HG03095 (cell line): ENCODE measurements around the gene KCNA2.

Source experiments
- ATAC-seq: cut with Tn5 transposase; IDR thresholded peaks from one replicate; pipeline ENCODE4 v1.9.1; 2021; ENCODE audit warnings: moderate library complexity; ENCODE audit not compliant: unreplicated experiment

Gene KCNA2

DNA sequence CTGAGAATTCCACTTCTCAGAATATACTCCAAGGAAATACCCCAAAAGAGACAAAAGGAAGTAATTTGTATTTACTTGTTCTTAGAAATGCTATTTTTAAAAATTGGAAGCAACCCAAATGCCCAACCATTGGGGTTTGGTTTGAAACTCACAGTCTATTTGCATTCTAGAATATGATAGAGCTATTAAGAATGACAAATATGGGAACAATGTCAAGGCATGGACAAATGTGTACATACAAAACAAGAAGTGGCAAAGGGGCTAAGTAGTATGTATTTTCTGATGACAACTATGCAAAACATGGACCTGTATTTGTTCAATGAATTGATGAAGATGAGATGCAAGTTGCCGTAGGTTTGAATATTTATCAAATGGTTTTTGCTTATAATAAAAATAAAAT is 32.8 kb downstream of the KCNA2 start:
- no peak for ATAC-seq

GRCh38 chr1:110572751-110573150 is 33.4 kb downstream of the KCNA2 start:
- ATAC-seq = no peak

- no peak for ATAC-seq
These were observed 35.3 kb downstream of the KCNA2 start for GRCh38 chr1:110570901-110571300.

- ATAC-seq = no peak
These were observed 35.9 kb downstream of the KCNA2 start for GRCh38 chr1:110570307-110570706.

- no peak for ATAC-seq
These were observed 39.3 kb downstream of the KCNA2 start for GRCh38 chr1:110566836-110567235.

DNA sequence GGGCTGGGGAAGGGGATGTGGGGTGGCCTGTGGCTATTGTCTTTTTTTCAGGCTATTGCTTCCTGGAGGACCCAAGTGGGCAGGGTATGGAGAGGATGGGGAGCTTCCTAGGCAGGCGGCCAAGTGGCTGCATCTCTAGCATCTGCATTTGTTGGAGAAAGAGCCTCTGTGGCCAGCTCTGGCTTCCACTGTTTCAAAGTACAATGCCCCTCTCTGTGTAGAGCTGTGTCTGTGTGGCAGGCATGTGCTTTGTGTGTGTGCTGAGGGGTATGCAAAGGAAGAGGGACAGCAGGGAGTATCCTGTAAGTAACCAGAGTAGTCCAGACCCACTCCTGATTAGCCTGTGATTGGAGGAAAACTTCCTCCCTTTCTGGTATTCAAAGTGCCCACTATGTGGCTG is 40.6 kb downstream of the KCNA2 start:
- ATAC-seq = no peak

- no peak for ATAC-seq
These were observed 43.1 kb downstream of the KCNA2 start for GRCh38 chr1:110563089-110563488.

DNA sequence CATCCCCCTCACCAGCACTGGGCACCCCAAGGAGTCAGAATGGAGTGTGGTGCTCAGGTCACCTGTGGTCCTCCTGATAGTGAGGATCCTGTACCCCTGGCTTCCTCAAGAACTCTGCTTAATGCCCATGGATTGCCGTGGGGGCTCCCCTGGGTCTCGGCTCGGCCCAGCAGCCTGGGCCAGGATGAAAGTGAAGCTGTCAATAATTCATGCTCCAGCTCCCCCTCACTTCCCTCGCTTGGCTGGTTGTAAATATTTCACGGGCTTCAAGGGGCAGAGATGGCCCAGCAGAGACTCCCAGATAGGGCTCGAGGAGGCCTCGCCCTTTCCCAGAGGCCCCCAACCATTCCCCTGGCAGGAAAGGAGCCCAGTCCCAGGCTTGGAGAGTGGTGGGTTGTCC is 44.6 kb downstream of the KCNA2 start:
- ATAC-seq = no peak

GRCh38 chr1:110559157-110559556 is 47.0 kb downstream of the KCNA2 start:
- ATAC-seq = no peak

GRCh38 chr1:110557481-110557880 is 48.7 kb downstream of the KCNA2 start:
- no peak for ATAC-seq

- ATAC-seq = no peak
These were observed 49.7 kb downstream of the KCNA2 start for GRCh38 chr1:110556471-110556807.

DNA sequence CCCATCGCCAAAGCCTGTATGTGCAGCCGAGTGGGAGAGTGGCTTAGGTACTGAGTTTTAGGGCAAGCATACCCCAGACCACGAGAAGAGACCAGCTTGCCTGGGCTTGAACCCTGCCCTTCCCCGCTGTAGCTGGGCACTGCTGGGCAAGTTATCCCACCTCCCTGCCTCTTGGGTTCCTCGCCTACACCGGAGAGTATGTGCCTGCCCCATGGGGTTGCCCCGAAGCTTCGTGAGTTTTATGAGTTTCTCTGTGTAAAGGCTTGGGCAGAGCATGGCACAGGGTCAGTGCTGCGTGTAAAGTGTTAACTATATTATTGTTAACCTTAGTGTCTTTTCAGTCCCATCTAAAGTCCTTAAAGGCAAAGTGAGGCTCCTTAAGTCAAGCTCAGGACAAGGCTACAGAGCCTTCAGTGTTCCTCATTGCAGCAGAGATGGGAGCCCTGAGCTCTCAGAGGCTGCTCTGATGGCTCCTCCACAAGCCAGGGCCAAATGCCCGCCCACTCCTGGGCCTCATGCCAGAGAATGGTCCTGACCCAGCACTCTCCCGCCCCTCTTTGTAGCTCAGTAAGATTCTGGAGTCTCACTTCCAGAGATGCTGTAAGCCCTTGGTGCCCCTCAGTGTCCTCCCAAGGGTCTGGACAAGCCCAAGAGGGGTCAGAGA is 50.2 kb downstream of the KCNA2 start:
- ATAC-seq = no peak

- ATAC-seq = no peak
These were observed 51.0 kb downstream of the KCNA2 start for GRCh38 chr1:110554871-110555801.

GRCh38 chr1:110551278-110551809 is 54.8 kb downstream of the KCNA2 start:
- no peak for ATAC-seq

DNA sequence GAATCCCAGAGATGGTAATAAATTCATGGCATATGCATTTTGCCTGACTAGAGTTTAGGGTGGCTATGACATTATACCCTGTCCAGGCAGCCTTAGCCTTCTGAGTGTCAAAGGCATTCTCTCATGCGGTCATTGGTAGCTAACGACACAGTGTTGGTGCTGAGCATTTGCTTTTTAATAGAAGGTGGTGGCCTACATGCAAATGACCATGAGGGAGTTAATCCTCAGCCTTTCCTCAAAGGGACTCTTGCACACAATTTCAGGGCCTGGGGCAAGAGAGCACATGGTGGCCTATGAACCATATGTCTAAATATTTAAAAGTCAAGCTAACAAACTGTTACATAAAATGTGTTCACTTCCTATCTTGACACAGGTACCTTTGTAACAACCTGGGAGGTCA is 56.3 kb downstream of the KCNA2 start:
- no peak for ATAC-seq

DNA sequence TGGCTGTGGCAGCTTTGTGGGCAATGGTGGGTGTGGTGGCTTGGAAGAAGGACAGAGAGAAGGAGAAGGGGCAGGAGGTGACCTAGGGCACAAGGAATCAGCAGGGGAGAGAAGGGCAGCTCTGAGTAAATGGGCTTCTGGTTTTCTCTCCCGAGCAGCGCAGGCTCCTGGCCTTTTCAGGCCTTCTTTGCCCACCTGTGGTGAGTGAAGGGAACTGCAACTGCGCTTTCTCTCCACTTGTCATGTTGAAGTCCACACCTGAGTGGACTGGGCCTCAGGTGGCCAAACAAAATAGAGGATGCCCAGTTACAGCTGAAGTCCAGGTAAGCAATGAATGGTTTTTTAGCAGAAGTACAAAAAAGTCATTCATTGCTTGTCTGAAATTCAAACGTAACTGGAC is 57.8 kb downstream of the KCNA2 start:
- no peak for ATAC-seq

DNA sequence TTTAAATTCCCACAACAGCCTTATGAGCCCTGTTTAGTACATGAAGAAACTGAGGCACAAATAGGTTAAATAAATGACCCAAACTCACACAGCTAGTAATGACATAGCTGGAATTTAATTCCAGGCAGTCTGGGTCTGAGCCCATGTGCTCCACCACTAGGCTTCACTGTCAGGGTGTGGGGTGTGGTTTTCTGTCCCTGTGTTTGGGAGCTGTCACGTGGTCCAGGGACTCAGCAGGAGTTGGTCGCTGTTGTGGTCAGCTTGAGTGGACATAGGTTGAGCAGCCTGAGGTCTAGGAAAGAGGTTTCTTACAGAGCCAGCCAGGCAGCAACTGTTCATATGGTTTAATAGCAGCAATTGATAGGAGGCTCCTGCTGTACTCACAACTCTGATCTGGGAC is 59.1 kb downstream of the KCNA2 start:
- no peak for ATAC-seq

DNA sequence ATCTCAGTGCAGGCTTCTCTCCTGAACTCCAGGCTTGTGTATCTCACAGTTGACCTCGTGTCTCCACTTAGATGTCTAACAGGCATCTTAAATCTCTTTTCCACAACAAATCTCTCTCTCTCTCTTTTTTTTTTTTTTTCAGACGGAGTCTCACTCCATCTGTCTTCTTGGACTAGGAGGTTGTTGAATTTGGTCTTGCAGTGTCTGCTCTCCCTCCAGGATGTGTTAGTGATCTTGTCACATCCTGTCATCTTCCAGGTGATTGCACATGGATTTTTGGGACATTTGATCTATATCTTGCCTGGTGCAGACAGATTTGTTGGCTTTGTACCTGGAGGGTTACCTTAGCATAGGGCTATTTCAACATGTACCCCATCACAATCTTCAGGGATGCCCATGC is 60.7 kb downstream of the KCNA2 start:
- no peak for ATAC-seq

DNA sequence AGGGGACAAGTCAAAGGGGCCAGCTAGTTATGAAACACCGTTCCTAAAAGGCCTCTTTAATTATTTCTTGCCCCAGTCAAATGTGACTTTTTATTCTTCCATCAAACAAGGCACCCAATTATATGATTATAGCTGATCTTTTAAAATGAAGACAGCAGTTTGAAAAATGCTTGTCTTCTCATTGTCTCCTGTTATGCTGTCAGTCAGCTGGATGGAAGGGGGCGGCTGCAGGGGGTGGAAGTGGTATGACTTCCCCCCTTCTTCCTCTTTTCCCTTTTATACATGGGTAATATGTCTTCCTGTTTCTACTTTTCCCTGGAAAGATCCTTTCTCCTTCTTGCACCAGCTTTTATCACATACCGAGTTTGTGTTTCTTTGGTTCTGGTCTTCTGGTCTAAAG is 61.4 kb downstream of the KCNA2 start:
- ATAC-seq = no peak
